Fibroblast of mammary gland (primary cell): ENCODE results near the gene NPTN.
"Not testable (repeated sequence)": the region's sequence is repeated elsewhere in the genome, so short reads cannot be mapped to it uniquely, and the experiment has no call there.

Source experiments
- DNase-seq: peaks from one replicate; pipeline ENCODE4 v3.0.0-alpha.2; 2010; ENCODE audit warnings: low read depth
- H3K4me3 ChIP-seq: 2 replicates; pipeline ENCODE4 v1.5.1; 2011; ENCODE audit warnings: low read depth, mild to moderate bottlenecking, low read length, moderate library complexity; ENCODE audit not compliant: control insufficient read depth
- CTCF ChIP-seq: conservative IDR thresholded peaks from 2 replicates; pipeline ENCODE4 v1.5.1; 2011; ENCODE audit warnings: low read depth, low read length, inconsistent platforms; ENCODE audit not compliant: control insufficient read depth, insufficient read depth

NPTN gene

GRCh38 chr15:73564255-73564654, 68.9 kb downstream of the NPTN start:
- no peak overlapping the region for H3K4me3 ChIP-seq
- peak; percentile 67 for DNase-seq
- peak; percentile 28 for TF ChIP-seq CTCF

- peak; percentile 51 for TF ChIP-seq CTCF
- DNase-seq, result peak; percentile 84
- no peak overlapping the region for H3K4me3 ChIP-seq
These were observed 72.6 kb downstream of the NPTN start for GRCh38 chr15:73560501-73561117.

GRCh38 chr15:73558529-73558928, 74.7 kb downstream of the NPTN start:
- DNase-seq, result peak; percentile 26
- no peak overlapping the region for H3K4me3 ChIP-seq
- no peak for TF ChIP-seq CTCF

- H3K4me3 ChIP-seq, result no peak overlapping the region
- TF ChIP-seq CTCF, result no peak
- no peak for DNase-seq
These were observed 78.1 kb downstream of the NPTN start for GRCh38 chr15:73555080-73555479.

GRCh38 chr15:73550190-73550589, 83.0 kb downstream of the NPTN start:
- TF ChIP-seq CTCF, result no peak
- H3K4me3 ChIP-seq, result no peak overlapping the region
- DNase-seq, result peak; percentile 18

- not testable (repeated sequence) for H3K4me3 ChIP-seq, DNase-seq
These were observed 84.3 kb downstream of the NPTN start for GRCh38 chr15:73548925-73549324.

- no peak for DNase-seq
- H3K4me3 ChIP-seq, result no peak overlapping the region
- no peak for TF ChIP-seq CTCF
These were observed 91.7 kb downstream of the NPTN start for GRCh38 chr15:73541479-73541878.

GRCh38 chr15:73540161-73540560, 93.0 kb downstream of the NPTN start:
- peak; percentile 42 for DNase-seq
- TF ChIP-seq CTCF, result no peak
- no peak overlapping the region for H3K4me3 ChIP-seq
